ENCODE measurements around the gene MATCAP1. TPM values are rescaled to one million over a fixed set of nuclear protein-coding genes. Genes with fewer than 3 reads are reported as not detected.

Gene MATCAP1
- total and polyA plus RNA-seq, 2 of the 13 experiments (the other 11 are each of a cell fraction or from before 2014, with no cell fraction given) = 11.2 to 24.5 TPM

- TF ChIP-seq NFE2L2 (IDR thresholded peaks at IDR 0.05; ENCODE audit: low read length) (no peak), GABPA (IDR thresholded peaks at IDR 0.05; ENCODE audit: low read depth, low read length) (no peak), GABPA (CRISPR knock-in tag; IDR thresholded peaks at IDR 0.05; ENCODE audit: low read depth) (0 out of 2 replicates have a peak, but pooled peaks have one; percentile 45), ZNF263 (CRISPR knock-in tag; IDR thresholded peaks at IDR 0.05) (peak; percentile 55), PHF21A (CRISPR knock-in tag; IDR thresholded peaks at IDR 0.05) (peak; percentile 20; the same call in 1 of the 2 replicates), ZNF839 (CRISPR knock-in tag; IDR thresholded peaks at IDR 0.05; ENCODE audit: borderline replicate concordance) (peak; percentile 94), POLR2G (IDR thresholded peaks at IDR 0.05; ENCODE audit: low read depth, low read length) (no peak), ZKSCAN8 (CRISPR knock-in tag; IDR thresholded peaks at IDR 0.05; ENCODE audit: borderline replicate concordance) (peak; percentile 92; the same call in 1 of the 2 replicates), THYN1 (CRISPR knock-in tag; IDR thresholded peaks at IDR 0.05; ENCODE audit: borderline replicate concordance, low read depth) (no peak), HNRNPK (IDR thresholded peaks at IDR 0.05; ENCODE audit: low read depth, low read length, poor library complexity, severe bottlenecking) (no peak), NR2F1 (CRISPR knock-in tag; IDR thresholded peaks at IDR 0.05) (0 out of 4 replicates have a peak, but pooled peaks of 1 of the 2 experiments have one; percentile 64), TAF1 (CRISPR knock-in tag; IDR thresholded peaks at IDR 0.05) (no peak; the same call in 1 of the 2 replicates), ZNF564 (CRISPR knock-in tag; IDR thresholded peaks at IDR 0.05) (no peak), ZNF737 (CRISPR knock-in tag; IDR thresholded peaks at IDR 0.05; ENCODE audit: borderline replicate concordance) (no peak), ZNF274 (CRISPR knock-in tag; IDR thresholded peaks at IDR 0.05) (peak; percentile 95), TAF15 (IDR thresholded peaks at IDR 0.05; ENCODE audit: low read depth, low read length, poor library complexity, severe bottlenecking) (peak; percentile 90), ZNF556 (CRISPR knock-in tag; IDR thresholded peaks at IDR 0.05; ENCODE audit: borderline replicate concordance) (no peak), FOXA1 (IDR thresholded peaks at IDR 0.05) (no peak), FOXA1 (CRISPR knock-in tag; IDR thresholded peaks at IDR 0.05) (peak; percentile 57; the same call in 1 of the 2 replicates), ZNF580 (CRISPR knock-in tag; IDR thresholded peaks at IDR 0.05; ENCODE audit: borderline replicate concordance, low read depth) (peak; percentile 99), RORA (CRISPR knock-in tag; IDR thresholded peaks at IDR 0.05) (no peak), ZFP36 (IDR thresholded peaks at IDR 0.05; ENCODE audit: borderline replicate concordance, low read depth, low read length, partially characterized antibody) (no peak), NFYC (CRISPR knock-in tag; IDR thresholded peaks at IDR 0.05) (peak; percentile 46; the same call in 1 of the 2 replicates)
- TF ChIP-seq, protein P1, sequence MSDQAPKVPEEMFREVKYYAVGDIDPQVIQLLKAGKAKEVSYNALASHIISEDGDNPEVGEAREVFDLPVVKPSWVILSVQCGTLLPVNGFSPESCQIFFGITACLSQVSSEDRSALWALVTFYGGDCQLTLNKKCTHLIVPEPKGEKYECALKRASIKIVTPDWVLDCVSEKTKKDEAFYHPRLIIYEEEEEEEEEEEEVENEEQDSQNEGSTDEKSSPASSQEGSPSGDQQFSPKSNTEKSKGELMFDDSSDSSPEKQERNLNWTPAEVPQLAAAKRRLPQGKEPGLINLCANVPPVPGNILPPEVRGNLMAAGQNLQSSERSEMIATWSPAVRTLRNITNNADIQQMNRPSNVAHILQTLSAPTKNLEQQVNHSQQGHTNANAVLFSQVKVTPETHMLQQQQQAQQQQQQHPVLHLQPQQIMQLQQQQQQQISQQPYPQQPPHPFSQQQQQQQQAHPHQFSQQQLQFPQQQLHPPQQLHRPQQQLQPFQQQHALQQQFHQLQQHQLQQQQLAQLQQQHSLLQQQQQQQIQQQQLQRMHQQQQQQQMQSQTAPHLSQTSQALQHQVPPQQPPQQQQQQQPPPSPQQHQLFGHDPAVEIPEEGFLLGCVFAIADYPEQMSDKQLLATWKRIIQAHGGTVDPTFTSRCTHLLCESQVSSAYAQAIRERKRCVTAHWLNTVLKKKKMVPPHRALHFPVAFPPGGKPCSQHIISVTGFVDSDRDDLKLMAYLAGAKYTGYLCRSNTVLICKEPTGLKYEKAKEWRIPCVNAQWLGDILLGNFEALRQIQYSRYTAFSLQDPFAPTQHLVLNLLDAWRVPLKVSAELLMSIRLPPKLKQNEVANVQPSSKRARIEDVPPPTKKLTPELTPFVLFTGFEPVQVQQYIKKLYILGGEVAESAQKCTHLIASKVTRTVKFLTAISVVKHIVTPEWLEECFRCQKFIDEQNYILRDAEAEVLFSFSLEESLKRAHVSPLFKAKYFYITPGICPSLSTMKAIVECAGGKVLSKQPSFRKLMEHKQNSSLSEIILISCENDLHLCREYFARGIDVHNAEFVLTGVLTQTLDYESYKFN (CRISPR knock-in tag; conservative IDR thresholded peaks at IDR 0.05) = no peak
- TF ChIP-seq, protein P2, sequence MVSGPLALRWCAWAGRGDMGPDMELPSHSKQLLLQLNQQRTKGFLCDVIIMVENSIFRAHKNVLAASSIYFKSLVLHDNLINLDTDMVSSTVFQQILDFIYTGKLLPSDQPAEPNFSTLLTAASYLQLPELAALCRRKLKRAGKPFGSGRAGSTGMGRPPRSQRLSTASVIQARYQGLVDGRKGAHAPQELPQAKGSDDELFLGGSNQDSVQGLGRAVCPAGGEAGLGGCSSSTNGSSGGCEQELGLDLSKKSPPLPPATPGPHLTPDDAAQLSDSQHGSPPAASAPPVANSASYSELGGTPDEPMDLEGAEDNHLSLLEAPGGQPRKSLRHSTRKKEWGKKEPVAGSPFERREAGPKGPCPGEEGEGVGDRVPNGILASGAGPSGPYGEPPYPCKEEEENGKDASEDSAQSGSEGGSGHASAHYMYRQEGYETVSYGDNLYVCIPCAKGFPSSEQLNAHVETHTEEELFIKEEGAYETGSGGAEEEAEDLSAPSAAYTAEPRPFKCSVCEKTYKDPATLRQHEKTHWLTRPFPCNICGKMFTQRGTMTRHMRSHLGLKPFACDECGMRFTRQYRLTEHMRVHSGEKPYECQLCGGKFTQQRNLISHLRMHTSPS (CRISPR knock-in tag; IDR thresholded peaks at IDR 0.05; ENCODE audit: low read depth) = peak; percentile 70; the same call in 1 of the 2 replicates
Measured at GRCh38 chr16:67184995-67185650, 1.4 kb upstream of the MATCAP1 start (continued).

Data from HepG2 (cell line).